ENCODE results near the gene ADPGK.

Gene ADPGK

DNA sequence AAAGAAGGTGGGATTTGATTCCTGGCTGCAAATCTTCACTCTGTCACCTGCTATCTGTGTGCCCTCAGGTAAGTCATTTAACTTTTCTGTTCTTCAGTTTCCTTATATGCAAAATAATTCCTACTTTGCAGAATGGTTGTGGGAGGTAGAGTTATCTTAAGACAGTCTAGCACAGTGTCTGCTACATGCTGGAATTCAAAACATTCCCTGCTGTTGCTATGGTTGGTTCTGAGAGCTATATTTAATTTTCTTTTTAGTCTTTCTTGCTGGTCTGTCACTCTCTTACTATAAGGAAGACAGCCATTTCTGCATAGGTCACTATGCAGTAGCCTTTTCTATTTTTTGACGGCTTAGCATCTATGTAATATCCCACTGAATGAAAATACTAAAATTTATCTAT, 4.0 kb upstream of the ADPGK start:
- DNase-seq, result no peak

DNA sequence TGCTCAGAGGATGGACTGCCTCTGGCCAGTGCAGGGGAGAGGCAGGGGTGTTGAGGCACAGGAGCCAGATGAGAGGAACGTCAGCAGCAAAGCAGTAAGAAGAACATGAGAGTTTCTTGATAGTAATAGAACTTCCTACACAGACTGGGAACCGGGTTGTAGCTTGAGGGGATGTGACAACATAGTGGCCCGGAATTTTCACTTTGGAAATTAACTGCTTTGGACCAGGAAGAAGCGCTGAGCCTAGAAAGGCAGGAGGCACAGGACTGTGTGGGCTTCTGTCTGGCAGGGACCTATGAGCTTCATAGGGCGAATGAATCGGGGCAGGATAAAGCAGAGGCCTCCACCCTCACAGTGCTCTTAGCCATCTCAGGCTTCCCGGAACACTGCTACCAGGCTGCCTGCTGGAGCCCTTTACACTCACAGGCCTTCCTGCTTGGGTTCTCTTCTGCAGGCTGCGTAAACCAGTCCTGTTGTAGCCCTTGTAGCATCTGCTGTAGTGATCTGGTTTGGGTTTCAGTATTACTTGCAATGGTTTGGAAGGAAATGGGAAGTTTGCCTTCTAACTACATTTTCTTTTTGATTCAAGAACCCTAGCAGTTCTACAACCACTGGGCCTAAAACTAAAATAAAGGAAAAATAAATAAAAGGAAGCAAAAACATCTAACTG, 3.3 kb upstream of the ADPGK start:
- DNase-seq, result no peak

DNA sequence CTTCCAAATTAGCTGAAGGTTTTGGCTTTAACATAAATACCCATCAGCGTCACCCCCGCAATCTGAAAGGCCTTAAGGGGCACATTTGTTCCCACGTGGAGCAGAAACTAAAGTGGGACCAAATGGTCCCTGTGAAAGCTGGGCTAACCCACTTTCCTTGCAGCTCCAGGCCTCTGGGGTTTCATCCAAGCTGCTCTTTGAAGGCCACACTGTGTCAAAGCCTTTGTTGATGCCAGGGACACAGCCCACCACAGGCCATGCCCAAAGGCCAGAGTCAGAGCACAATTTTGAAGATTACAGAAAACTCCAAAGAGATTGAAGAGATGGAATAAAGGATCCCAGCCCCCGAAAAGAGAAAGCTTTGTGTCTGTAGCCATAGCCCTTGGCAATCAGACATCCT, 2.7 kb upstream of the ADPGK start:
- no peak for DNase-seq

DNA sequence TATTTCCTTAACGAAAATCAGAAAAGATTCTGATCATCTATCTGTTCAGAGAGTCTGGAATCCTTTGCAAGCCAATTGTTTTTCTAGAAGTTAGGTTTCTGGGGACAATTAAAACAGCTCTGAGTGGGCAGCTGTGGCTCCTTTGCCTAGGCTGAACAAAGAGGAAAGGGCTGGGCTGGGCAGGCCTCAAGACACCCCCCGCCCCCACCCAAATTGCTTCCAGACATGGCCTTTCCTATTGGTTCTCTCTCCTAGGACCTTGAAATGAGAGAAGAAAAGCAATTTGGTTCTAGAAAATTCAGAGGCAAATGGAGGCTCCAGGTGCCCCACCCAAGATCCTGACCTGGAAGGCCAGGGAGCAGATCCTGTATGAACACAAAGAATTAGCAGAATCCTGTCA, 2.3 kb upstream of the ADPGK start:
- no peak for DNase-seq

DNA sequence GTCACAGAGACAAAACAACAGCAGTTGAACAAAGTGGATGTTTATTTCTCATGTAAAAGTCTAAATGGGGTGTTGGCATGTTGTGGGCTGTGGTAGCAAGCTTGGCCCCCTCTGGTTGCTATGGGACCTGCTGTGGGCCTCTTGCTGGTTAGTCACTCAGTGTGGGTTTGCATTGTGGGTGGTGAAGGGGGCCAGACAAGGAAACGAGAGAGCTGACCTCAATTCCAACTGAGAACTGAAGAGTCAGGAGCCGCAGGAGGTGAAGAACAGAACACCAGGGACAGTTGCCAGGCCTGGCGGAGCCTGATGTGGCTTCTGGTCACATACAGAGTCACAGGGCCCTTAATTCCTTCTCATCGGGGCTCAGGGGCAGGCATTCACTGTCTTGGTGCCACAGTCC, 1.9 kb upstream of the ADPGK start:
- DNase-seq, result peak; percentile 74

DNA sequence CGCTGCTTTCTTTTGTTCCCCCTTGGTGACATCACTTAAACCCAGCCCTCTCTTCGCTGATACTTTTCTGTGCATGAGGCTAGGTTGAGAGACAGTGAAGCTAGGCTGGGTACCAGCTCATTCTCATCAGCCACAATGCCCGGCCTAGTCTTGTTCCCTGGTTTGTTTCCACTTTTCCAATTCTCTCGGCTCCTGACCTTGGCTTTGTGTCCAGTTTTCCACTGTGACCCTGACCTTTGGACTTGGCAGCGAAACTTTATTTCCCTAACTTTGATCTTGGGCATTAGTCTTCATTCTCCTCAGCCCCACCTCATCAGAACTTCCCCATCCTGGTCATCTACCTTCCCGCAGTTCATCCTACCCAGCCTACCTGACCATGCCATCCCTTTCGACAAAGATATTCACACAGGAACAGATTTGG, 908 bp upstream of the ADPGK start:
- no peak for DNase-seq

DNA sequence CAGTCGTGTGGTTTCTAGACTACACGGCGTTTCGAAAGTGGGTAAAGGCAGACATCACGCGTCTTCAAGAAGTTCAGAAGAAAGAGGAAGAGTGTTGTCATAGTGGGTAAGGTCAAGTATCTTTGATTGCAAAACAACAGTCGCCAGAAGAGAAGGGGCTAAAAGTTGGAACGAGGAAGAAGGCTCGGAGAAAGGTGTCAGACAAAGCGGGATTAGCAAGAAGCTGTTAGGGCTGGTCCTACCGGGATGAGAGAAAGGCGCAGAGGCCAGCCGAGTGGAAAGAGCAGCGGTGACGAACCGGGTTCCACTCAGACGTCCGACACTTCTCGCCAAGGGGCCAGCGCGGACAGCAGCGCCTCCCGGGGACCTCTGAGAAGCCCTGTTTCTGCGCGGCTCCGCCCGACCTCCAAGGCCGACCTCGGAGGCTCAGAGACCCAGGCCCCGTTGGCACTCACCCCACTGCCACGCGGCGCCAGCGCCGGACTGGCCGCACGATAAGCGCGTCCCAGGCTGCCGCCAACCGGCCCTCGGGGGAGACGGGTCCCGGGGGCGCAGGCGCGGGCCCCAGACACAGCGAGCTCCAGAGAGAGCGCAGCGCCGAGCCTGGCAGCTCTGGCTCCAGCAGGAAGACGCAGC, 436 bp downstream of the ADPGK start:
- peak; percentile 56 for DNase-seq

DNA sequence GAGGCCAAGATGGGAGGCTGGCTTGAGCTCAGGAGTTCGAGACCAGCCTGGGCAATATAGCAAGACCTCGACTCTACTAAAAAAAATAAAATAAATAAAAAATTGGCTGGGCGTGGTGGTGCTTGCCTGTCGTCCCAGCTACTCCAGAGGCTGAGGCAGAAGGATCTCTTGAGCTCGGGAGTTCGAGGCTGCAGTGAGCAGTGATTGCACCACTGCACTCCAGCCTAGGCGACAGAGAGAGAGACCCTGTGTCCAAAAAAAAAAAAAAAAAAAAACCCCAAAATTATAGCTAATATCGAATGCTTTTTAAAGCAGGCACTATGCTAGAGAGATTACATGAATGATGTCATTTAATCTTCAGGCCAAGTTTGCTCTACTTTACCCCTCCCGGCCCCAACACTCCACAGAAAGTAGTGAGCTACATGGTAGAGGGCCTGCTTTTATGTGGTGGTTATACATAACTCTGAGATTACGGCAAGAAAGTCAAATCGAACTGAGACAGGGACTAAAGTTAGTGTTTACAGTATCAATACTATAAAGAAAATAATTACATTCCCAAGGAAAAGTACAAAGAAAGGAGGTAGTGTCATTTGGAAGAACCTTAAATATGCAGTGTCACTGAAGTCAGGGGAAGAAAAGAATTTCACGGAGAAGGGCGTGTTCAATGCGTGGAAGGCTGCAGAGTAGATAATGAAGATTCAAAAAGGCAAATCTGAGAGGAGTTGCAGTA, 1.1 kb downstream of the ADPGK start:
- no peak for DNase-seq

DNA sequence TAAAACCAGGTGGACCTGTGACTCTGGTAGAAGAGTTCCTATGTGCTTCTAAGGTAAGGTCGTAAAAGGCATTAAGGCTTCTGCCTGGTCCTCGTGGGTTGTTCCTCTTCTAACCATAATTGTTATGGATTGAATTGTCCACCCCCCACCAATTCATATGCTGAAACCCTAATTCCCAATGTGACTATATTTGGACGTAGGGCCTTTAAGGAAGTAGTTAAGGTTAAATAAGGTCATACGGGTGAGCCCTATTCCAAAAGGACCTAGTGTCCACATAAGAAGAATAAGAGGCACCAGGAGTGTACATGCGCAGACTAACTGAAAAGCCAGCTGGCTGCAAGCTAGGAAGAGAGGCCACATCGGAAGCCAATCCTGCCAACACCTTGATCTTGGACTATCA, 1.9 kb downstream of the ADPGK start:
- DNase-seq, result no peak

DNA sequence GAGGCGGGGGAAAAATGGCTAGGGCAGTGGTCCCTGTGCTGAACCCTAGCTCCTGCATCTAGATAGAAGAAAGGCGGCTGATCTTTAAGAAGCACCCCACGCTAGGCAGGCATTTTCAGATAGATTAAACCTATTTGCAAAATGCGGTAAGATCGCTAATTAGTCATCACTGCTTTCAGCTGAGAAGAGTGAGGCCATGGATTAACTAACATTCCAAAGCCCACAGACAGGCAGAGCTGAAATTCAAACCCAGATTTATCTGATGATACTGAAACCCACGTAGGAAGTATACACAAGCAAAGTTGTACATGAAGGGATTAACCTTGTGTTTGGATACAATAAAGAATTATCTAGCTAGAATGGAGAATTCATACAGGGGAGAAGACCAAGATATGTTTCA, 4.8 kb downstream of the ADPGK start:
- no peak for DNase-seq

DNA sequence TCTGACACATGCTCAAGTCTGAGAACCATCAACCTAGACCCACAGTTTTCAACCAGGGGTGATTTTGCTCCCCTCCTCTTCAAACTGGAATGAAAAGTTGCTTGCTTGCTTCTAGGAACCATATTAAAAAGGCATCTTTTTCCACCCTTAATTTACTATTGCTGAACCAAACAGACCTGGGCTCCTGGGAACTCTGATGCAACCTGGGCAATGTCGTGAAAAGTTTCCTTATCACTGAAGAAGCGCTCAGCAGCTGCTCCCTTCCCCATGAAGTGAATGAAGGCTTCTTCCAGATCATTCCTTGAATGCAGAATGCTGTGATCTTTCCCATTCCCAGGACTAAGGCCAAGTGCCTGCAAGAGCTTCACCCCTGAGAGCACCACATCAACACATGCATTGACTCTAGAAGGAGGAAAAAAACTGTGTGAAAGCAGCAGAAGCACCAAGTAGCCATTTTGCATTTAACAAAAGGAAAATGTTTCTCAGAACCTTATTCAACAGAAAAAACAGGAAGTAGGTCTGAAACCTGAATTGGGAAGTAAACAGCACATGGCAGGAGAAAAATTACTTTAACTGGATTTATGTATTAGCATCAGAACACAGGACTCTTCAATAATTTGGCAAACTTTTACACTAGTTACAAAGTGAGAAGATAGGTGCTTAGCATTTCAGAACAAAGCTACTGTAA, 8.7 kb downstream of the ADPGK start:
- DNase-seq, result no peak

DNA sequence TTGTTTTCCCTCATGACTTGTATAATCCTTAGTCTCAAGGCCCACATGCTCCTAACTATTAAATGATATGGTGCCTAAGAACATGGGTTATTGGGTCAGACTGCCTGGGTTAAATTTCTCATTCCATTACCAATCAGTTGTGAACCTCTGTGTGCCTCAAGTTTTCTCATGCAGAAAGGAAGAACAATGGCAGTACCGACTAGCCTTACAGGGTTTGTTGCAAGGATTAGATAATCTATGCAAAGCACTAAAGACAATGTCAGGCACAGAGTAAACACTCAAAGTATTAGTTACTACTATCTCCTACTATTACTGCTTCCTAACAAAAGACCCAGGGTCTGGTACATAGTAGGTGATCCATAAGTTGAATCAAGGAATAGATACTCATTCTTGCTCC, 12.2 kb downstream of the ADPGK start:
- no peak for DNase-seq

DNA sequence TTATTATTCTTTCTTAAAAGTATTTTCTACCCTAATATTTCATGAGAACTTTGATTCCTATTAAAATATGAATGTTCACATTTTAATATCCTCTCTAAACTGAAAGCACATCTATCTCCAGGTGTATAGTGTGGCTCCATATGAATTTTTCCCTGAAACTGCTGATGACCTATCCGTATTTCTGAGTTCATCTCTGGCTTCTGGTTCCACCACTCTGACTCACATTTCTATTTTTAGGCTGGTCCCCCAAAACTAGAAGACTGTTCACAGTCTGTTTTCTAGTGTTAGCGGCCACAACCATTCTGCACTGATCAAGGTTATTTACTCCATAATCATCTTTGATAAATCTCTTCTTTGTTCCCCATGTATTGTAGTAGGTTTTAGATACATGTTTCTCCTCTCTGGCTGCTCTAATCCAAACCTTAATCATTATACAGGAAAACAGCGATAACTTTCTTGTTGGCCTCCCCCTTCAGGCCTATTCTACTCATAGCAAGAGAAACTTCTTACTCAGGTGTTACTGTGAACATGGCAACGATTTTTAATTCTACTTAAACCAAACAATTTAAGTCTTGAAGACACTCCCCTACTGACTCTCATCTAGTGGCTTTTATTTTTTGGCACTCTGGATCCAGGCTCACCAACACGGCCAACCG, 12.8 kb downstream of the ADPGK start:
- DNase-seq, result no peak

DNA sequence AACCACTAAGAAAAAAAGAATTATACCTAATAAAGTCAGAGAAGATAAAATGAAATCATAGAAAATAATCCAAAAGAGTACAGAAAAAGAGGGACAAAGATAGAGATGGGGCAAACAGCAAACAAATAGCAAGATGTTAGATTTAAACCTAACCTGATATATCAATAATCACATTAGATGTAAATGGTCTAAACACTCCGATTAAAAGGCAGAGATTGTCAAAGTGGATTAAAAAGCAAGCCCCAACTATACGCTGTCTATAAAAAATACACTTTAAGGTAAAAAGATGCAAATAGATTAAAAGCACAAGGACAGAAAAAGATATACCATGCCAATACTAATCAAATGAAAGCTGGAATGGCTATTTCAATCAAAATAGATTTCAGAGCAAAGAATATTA, 16.8 kb downstream of the ADPGK start:
- no peak for DNase-seq

DNA sequence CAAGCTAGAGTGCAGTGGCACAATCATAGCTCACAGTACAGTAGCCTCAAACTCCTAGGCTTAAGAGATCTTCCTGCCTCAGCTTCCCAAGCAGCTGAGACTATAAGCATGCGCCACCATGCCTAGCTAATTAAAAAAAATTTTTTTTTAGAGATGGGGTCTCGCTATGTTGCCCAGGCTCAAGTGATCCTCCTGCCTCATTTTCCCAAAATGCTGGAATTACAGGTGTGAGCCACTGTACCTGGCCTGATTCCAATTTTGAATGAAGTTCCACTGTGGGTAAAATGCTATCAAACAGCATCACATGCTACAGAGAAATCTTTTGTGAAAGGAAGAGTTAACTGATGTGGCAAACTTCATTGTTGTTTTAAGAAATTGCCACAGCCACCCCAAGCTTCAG, 17.5 kb downstream of the ADPGK start:
- no peak for DNase-seq

DNA sequence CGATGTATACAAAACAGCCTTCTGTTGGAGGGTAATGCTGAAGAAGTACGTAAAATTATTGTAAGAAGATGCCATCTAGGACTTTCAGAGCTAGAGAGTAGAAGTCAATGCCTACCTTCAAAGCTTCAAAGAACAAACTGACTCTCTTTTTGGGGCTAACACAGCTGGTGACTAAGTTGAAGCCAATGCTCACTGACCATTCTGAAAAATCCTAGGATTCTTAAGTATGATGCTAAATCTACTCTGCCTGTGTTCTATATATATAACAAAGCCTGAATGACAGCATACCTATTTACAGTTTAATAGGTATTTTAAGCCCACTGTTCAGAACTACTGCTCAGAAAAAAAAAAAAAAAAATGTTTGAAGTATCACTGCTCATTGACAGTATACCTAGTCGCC, 18.9 kb downstream of the ADPGK start:
- no peak for DNase-seq

DNA sequence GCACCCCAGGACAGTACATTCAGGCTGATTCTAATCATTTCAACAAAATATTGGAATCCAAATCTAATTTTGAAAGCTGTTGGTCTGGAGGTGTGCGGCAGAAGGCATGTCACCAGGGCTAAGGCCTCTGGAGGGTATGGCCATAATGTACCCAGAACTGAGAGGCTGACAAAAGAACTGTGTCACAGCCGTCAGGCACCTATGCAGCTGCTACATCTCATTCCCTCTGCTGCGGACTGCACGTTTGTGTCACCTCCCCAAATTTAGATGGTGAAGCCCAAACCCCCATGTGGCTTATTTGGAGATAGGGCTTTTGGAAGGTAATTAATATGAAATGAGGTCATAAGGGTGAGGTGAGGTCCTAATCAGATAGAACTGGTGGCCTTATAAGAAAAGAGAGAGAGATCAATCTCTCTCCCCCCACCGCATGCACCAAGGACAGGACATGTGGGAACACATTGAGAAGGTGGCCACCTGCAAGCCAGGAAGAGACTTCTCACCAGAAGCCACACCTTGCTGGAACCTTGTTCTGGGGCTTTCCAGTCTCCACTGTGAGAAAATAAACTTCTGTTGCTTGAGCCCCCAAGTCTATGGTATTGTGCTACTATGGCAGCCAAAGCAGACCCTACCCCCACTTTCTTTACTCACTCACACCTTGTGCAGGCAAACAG, 22.8 kb downstream of the ADPGK start:
- DNase-seq, result no peak

DNA sequence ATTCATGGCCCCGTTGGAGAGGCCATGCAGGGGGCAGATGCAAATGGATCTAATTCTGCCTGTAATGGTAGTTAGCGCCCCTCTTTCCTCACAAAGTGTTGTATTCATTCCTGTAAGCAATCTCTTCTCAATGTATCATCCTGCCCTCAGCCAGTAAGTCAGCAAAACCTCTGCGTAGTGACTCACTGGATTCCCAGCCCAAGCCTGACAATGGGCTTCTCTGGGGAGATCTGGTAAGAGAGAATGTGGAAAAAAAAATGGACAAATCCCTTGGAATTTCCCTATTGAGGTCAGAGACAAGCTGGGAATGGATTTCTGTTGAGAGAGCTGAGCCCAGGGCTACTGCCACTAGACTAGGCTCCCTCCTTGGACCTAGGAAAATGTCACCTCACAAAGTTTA, 25.4 kb downstream of the ADPGK start:
- no peak for DNase-seq

DNA sequence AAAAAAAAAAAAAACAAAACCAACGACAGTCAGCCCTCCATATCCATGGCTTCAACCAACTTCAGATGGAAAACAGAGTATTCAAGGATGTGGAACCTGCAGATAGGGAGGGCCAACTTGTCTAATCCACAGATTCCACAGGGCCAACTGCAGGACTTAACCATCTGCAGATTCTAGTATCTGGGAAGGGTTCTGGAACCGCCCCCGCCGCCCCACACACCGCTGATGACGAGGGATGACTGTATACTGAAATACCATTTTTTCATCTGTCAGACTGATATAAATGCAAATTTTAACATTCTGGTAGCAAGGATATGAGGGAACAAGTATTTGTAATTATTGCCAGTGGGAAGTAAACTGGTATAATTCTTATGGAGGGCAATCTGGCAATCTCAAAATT, 29.5 kb downstream of the ADPGK start:
- DNase-seq, result no peak

DNA sequence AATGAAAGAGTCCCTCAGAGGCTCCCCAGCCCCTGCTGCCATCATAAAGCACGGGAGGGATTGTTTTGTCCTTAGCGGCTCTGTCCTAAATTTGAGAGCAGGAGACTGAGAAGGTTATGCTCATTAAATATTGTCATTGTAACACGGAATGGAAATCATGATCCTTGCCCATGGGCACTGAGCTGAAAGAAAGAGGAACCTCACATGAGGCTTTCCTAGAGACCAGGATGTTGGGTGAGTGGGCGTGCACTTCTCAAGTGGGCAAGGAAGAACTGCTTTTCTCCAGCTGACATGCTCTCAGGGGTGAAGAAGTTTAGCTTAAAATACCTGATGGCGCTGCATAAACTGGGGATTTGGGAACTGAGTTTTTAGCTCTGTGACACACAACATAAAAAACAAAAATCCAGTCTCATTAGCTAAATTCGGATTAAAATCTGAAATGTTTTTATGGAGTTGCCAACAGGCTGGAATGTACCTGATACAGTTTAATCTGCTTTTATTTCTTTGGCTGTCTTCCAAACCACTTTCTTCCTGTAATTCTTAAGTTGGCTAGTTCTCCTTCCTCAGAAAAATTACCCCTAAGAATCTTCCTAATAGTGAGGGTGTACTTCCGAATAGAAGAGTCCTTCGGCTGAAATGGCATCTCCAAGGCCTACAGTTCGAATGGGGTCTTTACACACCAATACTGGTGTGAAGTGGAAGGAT, 31.7 kb downstream of the ADPGK start:
- no peak for DNase-seq

DNA sequence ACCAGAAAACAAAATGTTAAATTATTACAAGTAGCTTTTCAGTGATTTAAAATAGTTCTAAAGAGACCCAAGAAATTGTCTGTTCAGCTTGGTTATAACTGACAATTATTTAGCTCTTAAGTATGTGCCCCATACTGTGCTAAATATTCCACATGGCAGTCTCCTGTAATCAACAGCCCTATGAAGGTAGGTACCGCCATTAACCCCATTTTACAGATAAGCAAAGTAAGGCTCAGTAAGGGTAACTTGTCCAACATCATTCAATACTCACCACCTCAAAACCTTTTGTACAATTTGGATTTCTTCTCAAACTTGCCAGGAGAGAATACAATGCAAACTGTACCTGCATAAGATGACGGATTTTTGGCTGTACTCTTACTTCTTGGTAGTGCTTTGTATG, 33.9 kb downstream of the ADPGK start:
- DNase-seq, result no peak

DNA sequence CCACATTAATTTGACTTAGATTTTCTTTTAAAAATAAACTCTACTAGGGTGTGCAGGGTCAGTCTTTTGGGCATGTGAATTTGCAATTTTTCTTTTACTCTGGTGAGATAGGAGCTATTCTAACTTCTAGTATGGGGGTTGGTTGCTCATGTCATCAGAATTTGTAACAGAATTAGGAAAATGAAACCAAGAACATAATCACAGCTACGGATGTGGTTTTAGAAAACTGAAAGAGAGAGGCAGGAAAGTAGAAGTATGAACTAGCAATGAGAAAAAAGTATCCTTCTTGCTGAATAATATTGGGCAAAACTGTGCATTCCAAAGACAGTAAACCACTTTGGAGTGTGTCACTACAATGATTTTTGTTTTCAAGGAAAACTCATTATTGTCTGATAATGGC, 43.3 kb downstream of the ADPGK start:
- DNase-seq, result no peak
